Occipital lobe (tissue), 2 donors: Measurements from ENCODE around the gene COL15A1. TPM values are rescaled to one million over a fixed set of nuclear protein-coding genes. Genes with fewer than 3 reads are reported as not detected.

ENCODE experiments used
- DNase-seq: peaks from one replicate; lab custom pipeline; 2025; lab: John Stamatoyannopoulos, UW
- total RNA-seq: library from RNA; depleted of rRNA; stranded (reverse); fragments of >200 nt; gene quantifications from one replicate; pipeline ENCODE4 v1.2.3, GENCODE V29; 2014

The COL15A1 gene
- total RNA-seq, 1 donor from 2014 or later, result 12.5 TPM

GRCh38 chr9:98992107-98992884 lies 48.6 kb downstream of the COL15A1 start:
- no peak for DNase-seq

- DNase-seq, result no peak
Observed at GRCh38 chr9:98992885-98993569, 49.3 kb downstream of the COL15A1 start.

DNA sequence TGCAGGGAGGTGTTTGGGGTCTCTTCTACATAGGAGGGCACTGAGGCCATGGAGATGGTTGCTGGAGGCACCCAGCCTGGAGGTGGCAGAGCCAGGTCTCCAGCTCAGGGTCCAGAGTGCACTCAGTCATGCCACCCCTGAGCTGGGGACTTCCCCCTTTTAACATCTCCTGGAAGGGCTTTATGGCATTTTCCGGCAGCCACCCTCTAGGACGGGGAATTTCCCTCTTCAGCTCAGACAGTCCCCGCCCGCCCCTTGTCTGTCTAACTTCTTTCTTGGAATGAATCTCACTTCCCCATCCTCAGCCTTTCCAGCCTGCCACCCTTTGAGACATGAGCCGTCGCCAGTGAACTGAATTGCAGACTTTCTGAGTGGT lies 49.9 kb downstream of the COL15A1 start:
- DNase-seq, result no peak

DNA sequence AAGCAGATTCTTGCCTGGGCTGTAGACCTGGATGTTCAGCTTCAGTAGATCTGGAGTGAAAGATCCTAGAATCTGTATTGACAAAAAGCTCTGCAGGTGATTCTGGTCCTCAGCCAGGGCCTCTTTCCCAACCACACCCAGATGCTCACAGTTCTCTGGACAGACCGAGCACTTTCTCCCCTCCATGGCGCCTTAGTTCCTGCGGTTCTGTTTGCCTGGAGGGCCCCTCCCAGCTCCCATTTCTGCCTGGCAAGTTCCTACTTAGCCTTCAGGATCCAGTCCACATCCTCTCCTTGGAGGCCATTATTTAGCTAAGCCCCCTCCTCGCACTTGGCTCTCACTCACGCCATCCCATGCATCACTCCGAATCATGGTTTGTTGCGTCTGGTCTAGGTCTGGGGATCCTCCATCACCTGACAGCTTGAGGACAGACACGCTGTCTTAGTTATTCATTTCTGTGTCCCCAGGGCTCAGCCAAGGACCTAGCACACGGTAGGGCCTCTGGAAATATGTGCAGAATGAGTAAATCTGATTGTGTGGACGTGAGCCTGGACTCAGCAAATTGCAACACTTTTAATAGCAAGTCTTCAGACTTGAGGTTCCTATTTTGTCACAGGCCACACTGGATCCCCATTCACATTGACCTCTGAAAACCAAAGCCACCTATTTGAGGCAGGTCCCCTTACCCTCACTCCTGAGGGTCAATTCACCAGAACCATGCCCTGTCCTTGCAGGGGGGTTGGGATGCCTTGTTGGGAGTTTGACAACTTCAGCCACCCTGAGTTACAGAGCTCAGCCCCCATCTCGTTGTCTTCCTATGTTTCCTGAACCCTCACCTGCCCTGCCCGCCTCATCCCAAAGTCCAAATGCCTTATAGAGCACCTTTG lies 50.7 kb downstream of the COL15A1 start:
- no peak for DNase-seq

GRCh38 chr9:98995059-98995671 lies 51.5 kb downstream of the COL15A1 start:
- no peak for DNase-seq

DNA sequence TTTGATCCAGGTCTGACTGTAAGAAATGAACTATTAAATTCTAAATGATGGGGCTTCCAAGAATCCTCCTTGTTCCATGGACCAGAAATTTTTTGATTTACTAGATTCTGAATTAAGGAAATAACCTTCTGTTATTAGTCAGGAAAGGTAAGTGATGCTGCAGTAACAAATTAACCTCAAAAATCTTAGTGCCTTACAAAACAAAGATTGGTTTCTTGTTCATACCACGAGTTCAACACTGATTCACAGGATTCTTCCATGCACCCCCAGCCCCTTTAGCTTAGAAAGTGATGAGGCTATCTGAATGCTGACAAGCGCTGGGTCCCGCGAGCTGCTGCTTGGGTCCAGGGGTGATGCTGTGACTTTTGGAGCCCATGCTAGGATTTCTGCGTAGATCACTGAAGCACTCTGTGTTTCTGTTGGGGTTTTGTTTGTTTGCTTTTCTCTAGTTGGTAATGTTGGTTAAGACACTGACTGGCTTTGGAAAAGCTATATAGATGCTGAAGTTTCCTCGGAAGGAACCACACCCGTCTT lies 52.3 kb downstream of the COL15A1 start:
- no peak for DNase-seq

DNA sequence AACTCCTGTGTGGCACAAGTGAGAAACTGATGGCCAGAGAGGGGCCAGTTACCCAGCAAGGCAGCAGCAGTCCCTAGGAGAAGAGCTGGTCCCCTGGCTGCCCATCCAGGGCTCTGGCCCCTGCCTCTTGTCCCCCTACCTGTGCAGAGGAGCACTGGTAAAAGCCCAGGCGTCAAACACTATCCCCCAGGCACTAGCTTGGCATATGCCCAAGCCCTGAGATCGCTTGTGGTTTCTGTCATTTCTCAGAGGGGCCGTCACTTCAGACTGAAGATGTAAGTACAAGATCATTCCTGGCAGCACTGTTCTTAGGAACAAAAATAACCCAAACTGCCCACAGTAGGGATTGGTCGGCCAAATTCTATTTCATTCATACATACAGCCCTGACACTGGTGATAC lies 53.9 kb downstream of the COL15A1 start:
- no peak for DNase-seq

- DNase-seq, result peak; percentile 28
Observed at GRCh38 chr9:98998441-98999151, 54.9 kb downstream of the COL15A1 start.

GRCh38 chr9:98999152-98999525 lies 55.4 kb downstream of the COL15A1 start:
- DNase-seq, result no peak

- DNase-seq, result no peak
Observed at GRCh38 chr9:99000476-99001395, 57.0 kb downstream of the COL15A1 start.

DNA sequence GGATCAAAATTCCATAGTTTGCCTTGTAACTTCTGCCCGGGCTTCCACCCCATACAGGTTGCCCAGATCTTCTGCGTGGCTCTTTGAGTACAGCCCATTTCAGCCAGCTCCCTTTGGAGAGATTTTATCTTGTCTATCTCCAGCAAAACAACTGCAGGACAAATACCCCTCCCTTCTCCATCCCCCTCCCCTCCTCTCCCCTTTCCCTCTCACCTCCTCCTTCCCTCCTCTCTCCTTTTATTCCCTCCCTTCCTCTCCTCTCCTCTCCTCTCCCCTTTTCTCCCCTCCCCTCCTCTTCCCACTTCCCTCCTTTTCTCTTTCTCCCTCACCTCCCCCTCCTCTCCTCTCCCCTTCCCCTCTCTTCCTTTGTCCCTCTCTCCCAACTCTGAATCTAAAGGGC lies 58.2 kb downstream of the COL15A1 start:
- DNase-seq, result no peak

DNA sequence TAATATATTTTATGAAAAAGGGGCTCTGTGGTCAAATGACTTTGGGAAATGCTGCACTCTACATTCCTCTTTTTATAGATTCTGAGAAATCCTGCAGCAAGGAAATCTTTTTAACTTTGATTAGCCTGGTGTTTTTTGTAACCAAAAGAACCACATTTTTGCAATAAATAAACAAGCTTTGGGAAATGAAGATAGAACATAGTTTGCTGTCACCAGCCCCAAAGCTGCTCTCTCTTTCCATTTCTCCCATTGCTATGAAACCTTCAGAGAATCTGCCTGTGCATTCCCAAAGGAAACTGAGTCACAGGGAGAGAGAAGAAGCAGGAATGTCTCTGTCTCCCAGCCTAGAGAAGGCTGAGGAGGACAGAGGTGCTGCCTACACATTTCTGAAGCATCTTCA lies 59.0 kb downstream of the COL15A1 start:
- DNase-seq, result no peak

- DNase-seq, result no peak
Observed at GRCh38 chr9:99003308-99003707, 59.6 kb downstream of the COL15A1 start.

DNA sequence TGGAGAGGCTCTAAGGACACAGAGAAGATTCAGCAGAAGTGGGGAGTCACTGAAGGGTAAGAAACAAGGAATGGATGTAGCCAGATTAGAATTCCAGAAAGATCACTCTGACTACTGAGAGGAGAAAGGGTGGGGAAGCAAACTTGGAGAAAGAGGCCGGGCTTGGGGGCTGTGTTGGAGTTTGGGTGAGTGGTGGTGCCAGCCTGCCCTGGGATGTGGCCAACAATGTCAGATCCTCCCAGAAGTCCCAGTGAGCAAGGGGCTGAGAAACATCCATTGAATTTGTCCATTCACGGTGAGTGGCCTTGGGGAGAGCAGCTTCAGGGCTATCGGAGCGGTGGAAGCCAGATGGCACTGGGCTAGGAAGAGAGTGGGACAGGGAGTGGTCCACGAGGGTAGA lies 60.4 kb downstream of the COL15A1 start:
- no peak for DNase-seq

- no peak for DNase-seq
Observed at GRCh38 chr9:99004717-99005460, 61.2 kb downstream of the COL15A1 start.

DNA sequence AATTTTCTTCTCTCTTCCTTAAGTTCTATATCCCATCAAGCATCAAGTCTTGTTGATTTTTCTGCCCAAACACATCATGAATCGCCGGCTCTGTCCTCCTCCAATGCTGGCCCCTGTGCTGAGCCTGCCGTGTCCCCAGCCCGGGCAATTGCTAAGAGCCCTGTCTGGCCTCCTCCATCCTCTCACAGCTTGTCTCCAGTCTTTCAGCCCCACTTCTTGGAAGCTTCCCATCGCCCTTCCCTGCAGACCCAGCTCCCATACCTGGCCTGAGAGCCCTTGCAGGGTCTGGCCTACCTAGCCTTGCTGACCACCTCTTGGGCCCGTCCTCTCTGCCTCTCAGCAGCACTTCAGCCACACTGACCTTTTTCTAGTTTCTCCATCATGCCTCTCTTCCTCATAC lies 61.9 kb downstream of the COL15A1 start:
- DNase-seq, result no peak

- no peak for DNase-seq
Observed at GRCh38 chr9:99006511-99006910, 62.8 kb downstream of the COL15A1 start.

GRCh38 chr9:99006979-99007378 lies 63.3 kb downstream of the COL15A1 start:
- no peak for DNase-seq

GRCh38 chr9:99008203-99008602 lies 64.5 kb downstream of the COL15A1 start:
- DNase-seq, result no peak
